Neural cell (in vitro differentiated cells): ENCODE data around the gene MTCL1. TPM values are rescaled to one million over a fixed set of nuclear protein-coding genes. Genes with fewer than 3 reads are reported as not detected.

ENCODE experiments used
- H2AFZ ChIP-seq: fragments of 200-600, 300-800 bp; sonication (generic), shearing (Covaris generic); 2 replicates; pipeline ENCODE4 v1.6.0; 2014; ENCODE audit warnings: low read depth, mild to moderate bottlenecking, antibody characterized with exemption, low read length, moderate library complexity
- H3F3A ChIP-seq: fragments of 200-600 bp; shearing (Covaris generic); 2 replicates; pipeline ENCODE4 v1.6.1; 2016; ENCODE audit warnings: mild to moderate bottlenecking, moderate library complexity, mixed read lengths, antibody characterized with exemption, low read length; ENCODE audit not compliant: insufficient read depth, poor library complexity, severe bottlenecking
- H3K27ac ChIP-seq: fragments of 200-600, 300-800 bp; sonication (generic), shearing (Covaris generic); 2 replicates; pipeline ENCODE4 v1.5.1; 2014; ENCODE audit warnings: mild to moderate bottlenecking, low read length, moderate library complexity
- H3K27me3 ChIP-seq: fragments of 300-800, 200-600 bp; sonication (generic), shearing (Covaris generic); 2 replicates; pipeline ENCODE4 v1.6.0; 2014; ENCODE audit warnings: mild to moderate bottlenecking, low read depth, low read length, moderate library complexity; ENCODE audit not compliant: insufficient read depth
- H3K36me3 ChIP-seq: fragments of 300-800, 200-600 bp; sonication (generic), shearing (Covaris generic); 2 replicates; pipeline ENCODE4 v1.5.1; 2014; ENCODE audit warnings: mild to moderate bottlenecking, antibody characterized with exemption, low read length, moderate library complexity; ENCODE audit not compliant: insufficient read depth
- H3K4me2 ChIP-seq: fragments of 300-800, 200-600 bp; sonication (generic), shearing (Covaris generic); 2 replicates; pipeline ENCODE4 v1.6.0; 2014; ENCODE audit warnings: mild to moderate bottlenecking, low read length
- H3K4me3 ChIP-seq: fragments of 300-800, 200-600 bp; sonication (generic), shearing (Covaris generic); 2 replicates; pipeline ENCODE4 v1.5.1; 2014; ENCODE audit warnings: mild to moderate bottlenecking, low read length, moderate library complexity
- H3K79me2 ChIP-seq: fragments of 200-600 bp; shearing (Covaris generic); replicated peaks from 2 replicates; pipeline ENCODE4 v1.6.0; 2014; ENCODE audit warnings: mild to moderate bottlenecking, low read length, moderate library complexity; ENCODE audit not compliant: insufficient read depth
- H3K9ac ChIP-seq: fragments of 300-800, 200-600 bp; sonication (generic), shearing (Covaris generic); 2 replicates; pipeline ENCODE4 v1.6.1; 2016; ENCODE audit warnings: mild to moderate bottlenecking, low read length, mixed read lengths
- H3K9me2 ChIP-seq: fragments of 200-600 bp; shearing (Covaris generic); 2 replicates; pipeline ENCODE4 v1.6.1; 2016; ENCODE audit warnings: mild to moderate bottlenecking, low read length, mixed read lengths; ENCODE audit not compliant: insufficient read depth
- H3K9me3 ChIP-seq: fragments of 200-600, 300-800 bp; sonication (generic), shearing (Covaris generic); 2 replicates; pipeline ENCODE4 v1.6.1; 2016; ENCODE audit warnings: mild to moderate bottlenecking, mixed run types, low read length, moderate library complexity, mixed read lengths
- H4K20me1 ChIP-seq: fragments of 200-600 bp; shearing (Covaris generic); 2 replicates; pipeline ENCODE4 v1.6.1; 2016; ENCODE audit warnings: mild to moderate bottlenecking, mixed run types; ENCODE audit not compliant: insufficient read depth
- CTCF ChIP-seq: fragments of 450-650 bp; IDR thresholded peaks from 2 replicates; pipeline ENCODE4 v1.5.1; 2014; ENCODE audit warnings: antibody characterized with exemption, mild to moderate bottlenecking, moderate library complexity; ENCODE audit not compliant: poor library complexity, severe bottlenecking
- EP300 ChIP-seq: fragments of 450-650 bp; conservative IDR thresholded peaks from 2 replicates; pipeline ENCODE4 v1.6.1; 2014; ENCODE audit warnings: antibody characterized with exemption, mild to moderate bottlenecking, moderate library complexity; ENCODE audit not compliant: poor library complexity, severe bottlenecking
- EZH2 ChIP-seq: fragments of 200-600, 300-800 bp; shearing (Covaris generic), sonication (generic); IDR thresholded peaks from 2 replicates; pipeline ENCODE4 v1.6.1; 2014; ENCODE audit warnings: antibody characterized with exemption, low read length, borderline replicate concordance, mild to moderate bottlenecking; ENCODE audit not compliant: insufficient read depth, poor library complexity, severe bottlenecking
- MXI1 ChIP-seq: fragments of 450-650 bp; conservative IDR thresholded peaks from 2 replicates; pipeline ENCODE4 v1.6.1; 2014; ENCODE audit warnings: antibody characterized with exemption, mild to moderate bottlenecking; ENCODE audit not compliant: poor library complexity, severe bottlenecking
- POLR2AphosphoS5 ChIP-seq: IDR thresholded peaks from 2 replicates; pipeline ENCODE4 v1.6.1; 2012
- RAD21 ChIP-seq: fragments of 450-650 bp; conservative IDR thresholded peaks from 2 replicates; pipeline ENCODE4 v1.6.1; 2014; ENCODE audit warnings: antibody characterized with exemption, mild to moderate bottlenecking, moderate library complexity
- REST ChIP-seq: IDR thresholded peaks from 2 replicates; pipeline ENCODE4 v1.6.1; 2012; ENCODE audit warnings: borderline replicate concordance
- SMC3 ChIP-seq: fragments of 450-650 bp; conservative IDR thresholded peaks from 2 replicates; pipeline ENCODE4 v1.6.1; 2014; ENCODE audit warnings: antibody characterized with exemption, mild to moderate bottlenecking, moderate library complexity; ENCODE audit not compliant: poor library complexity
- TAF1 ChIP-seq: IDR thresholded peaks from 2 replicates; pipeline ENCODE4 v1.6.1; 2012; ENCODE audit warnings: low read depth
- polyA plus RNA-seq: library from polyadenylated mRNA; depleted of rRNA; stranded (reverse); fragments of >200 nt; gene quantifications from 2 replicates; pipeline ENCODE4 v1.2.3, GENCODE V29; 2014

The MTCL1 gene
- polyA plus RNA-seq, 1 donor from 2014 or later = 20.8 TPM

GRCh38 chr18:8808001-8808400 lies 102.6 kb downstream of the MTCL1 start:
- Histone ChIP-seq H3K79me2 (no peaks in the 10 kb centered on the region), H3K4me3 (no peak overlapping the region), H4K20me1 (no peaks in the 10 kb centered on the region), H3K4me2 (no peak overlapping the region), H3K36me3 (no peaks in the 10 kb centered on the region), H3K27me3 (no peaks in the 10 kb centered on the region), H3K9me2 (no peaks in the 10 kb centered on the region), H3K9ac (no peak overlapping the region), H3K27ac (no peak overlapping the region), H2AFZ (no peak overlapping the region), H3K9me3 (no peaks in the 10 kb centered on the region), H3F3A (no peaks in the 10 kb centered on the region)
- TF ChIP-seq RAD21 (no peak), REST (no peak)

GRCh38 chr18:8809514-8809913 lies 104.2 kb downstream of the MTCL1 start:
- Histone ChIP-seq H3K9ac (no peak overlapping the region), H3K36me3 (no peaks in the 10 kb centered on the region), H3K9me3 (no peaks in the 10 kb centered on the region), H3F3A (no peaks in the 10 kb centered on the region), H3K27me3 (no peaks in the 10 kb centered on the region), H3K27ac (no peak overlapping the region), H3K4me2 (no peak overlapping the region), H3K79me2 (no peaks in the 10 kb centered on the region), H2AFZ (no peak overlapping the region), H3K9me2 (no peaks in the 10 kb centered on the region), H3K4me3 (no peak overlapping the region), H4K20me1 (no peaks in the 10 kb centered on the region)
- TF ChIP-seq RAD21 (no peak), CTCF (no peak), MXI1 (no peak), POLR2AphosphoS5 (no peak), EP300 (no peak), SMC3 (no peak), REST (no peak), TAF1 (no peak), EZH2 (no peak)
